Measurements from ENCODE around the gene SNAP47.

The SNAP47 gene

DNA sequence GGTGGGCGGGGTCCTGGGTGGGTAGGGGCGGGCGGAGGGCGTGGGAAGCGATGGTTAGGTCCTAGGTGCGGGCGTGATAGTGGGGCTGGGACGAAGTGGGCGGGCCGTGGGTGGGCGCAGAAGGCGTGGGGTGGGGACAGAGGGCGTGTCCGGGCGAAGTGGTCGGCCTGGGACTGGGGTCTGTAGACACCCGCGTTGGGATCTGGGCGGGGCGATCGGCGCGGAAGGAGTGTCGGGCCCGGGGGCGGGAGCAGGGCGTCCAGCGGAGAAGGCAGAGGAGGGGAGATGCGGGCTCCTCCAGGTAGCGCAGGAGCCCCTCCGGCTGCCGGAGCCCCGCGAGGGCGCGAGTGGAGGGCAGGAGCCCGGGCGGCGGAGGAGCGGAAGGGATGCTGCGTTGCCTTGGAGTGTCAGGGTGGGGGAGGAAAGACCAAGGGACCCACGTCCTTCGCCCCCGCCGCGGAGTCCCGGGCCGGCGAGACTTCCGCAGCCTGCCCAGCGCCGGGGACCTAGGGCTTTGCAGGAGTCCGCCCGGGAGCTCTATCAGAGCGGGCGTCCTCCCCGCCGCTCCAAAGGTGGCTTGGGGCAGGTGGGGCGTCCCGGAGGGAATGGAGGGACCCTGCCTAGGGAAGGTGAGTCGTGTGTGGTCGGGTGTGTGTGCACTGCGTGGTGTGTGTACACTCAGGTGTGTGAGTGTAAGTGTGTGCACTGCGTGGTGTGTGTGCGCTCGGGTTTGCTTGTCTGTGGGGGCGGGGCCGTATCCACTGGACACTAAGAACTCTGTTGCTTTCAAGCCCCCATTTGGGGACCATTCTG lies 53.2 kb downstream of the SNAP47 start:
- Mint-ChIP-seq H3K9me3 (no peaks in the 10 kb centered on the region), H3K4me1 (peaks cover 13% of the 10 kb centered on the region), H3K27ac (ENCODE audit: low read depth) (peak overlapping the region; percentile 62), H3K27me3 (no peaks in the 10 kb centered on the region), H3K4me3 (peak overlapping the region; percentile 77), H3K36me3 (ENCODE audit: insufficient read depth) (peaks cover 5% of the 10 kb centered on the region)
- peak; percentile 55 to 62 for DNase-seq (ENCODE audit: low spot score in 2 of 2)
- peak; percentile 56 for ATAC-seq (replicated peaks; ENCODE audit: extremely low read depth, poor library complexity, severe bottlenecking)

DNA sequence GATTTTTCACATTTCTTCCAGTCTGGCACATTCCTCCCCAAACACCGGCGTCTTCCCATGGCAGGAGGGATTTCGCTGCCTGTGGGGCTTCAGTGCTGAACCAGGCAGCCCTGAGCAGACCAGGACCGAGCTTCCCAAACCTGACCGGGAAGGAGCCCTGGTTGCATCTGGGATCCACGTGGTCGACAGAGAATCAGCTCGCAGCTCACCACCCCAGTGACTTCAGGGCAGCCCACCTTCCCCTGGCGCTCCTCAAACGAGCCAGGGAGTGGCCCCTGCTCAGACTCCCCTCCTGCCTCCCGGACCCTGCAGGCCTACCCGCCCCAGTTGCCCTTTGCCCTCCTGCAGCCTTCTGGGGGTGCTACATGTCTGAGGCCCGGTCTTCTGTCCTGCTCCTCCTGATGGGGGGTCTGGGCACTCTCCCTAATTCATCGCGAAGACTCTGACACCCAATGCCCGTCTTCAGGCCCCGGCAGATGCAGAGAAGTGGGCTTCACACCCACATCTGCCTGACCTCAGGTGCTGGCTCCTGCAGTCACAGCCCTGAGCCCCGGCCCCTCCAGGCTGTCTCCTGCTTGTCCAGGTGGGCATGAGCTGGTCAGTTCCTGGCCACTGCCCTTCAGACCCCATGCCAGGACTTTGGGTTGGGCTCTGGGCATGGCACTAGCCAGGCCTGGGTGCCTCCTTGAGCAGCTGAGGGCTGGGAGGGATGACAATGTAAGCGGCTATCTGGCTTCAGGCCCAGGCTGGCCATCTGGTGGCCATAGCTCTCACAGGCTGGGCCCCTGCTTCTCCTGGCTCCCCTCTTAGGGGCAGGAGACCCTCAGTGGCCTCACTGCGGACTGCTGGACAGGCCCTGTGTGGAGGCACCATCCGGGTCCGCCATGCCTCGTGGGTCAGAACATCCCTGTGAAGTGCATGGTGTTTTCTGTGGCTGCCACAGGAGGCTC lies 54.1 kb downstream of the SNAP47 start:
- DNase-seq (ENCODE audit: low spot score in 2 of 2), result no peak
- no peak overlapping the region for H3K27ac Mint-ChIP-seq (ENCODE audit: low read depth)
- H3K4me1 Mint-ChIP-seq, result peaks cover 13% of the 10 kb centered on the region
- H3K27me3 Mint-ChIP-seq, result no peaks in the 10 kb centered on the region
- peaks cover 5% of the 10 kb centered on the region for H3K36me3 Mint-ChIP-seq (ENCODE audit: insufficient read depth)
- H3K4me3 Mint-ChIP-seq, result peak overlapping the region; percentile 77
- ATAC-seq (replicated peaks; ENCODE audit: extremely low read depth, poor library complexity, severe bottlenecking), result no peak
- H3K9me3 Mint-ChIP-seq, result no peaks in the 10 kb centered on the region

DNA sequence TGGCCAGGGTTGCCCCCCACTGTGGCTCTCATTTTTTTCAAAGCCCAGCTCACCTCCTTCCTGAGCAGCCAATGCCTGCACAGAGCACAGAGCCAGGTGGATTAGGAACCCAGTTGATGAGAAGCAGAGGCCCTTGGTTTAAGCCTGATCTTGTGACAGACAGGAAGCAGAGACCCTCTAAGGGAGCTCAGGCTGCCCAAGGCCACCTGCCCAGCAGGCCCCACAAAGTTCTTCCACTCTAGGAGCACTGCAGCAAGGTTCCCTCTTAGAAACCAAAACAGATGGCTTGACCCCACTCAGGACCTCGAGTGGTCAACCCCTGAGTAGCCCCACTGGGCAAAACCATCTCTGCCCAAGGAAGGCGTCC lies 54.8 kb downstream of the SNAP47 start:
- Mint-ChIP-seq H3K36me3 (ENCODE audit: insufficient read depth) (peaks cover 5% of the 10 kb centered on the region), H3K4me1 (peaks cover 13% of the 10 kb centered on the region), H3K4me3 (peak overlapping the region; percentile 77), H3K9me3 (no peaks in the 10 kb centered on the region), H3K27me3 (no peaks in the 10 kb centered on the region), H3K27ac (ENCODE audit: low read depth) (no peak overlapping the region)
- DNase-seq (ENCODE audit: low spot score in 2 of 2), result no peak
- no peak for ATAC-seq (replicated peaks; ENCODE audit: extremely low read depth, poor library complexity, severe bottlenecking)

DNA sequence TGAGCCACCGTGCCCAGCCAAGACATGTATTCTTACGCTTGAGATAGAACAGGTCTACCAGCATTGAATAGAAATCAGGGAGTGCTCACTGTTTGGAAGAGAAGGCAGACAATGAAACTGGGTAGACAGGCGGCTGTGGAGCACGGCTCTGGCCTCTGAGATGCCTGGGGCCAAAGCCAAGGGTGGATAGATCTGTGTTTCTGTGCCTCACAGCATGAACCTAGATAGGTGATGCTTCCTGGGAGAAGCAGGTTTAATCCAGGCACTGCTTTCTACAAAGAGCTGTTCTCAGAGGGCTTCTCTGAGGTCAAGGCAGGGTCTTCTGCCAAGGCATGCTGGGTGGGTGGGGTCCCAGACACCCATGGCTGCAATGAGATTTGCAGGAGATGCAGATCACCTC lies 55.6 kb downstream of the SNAP47 start:
- no peaks in the 10 kb centered on the region for H3K27me3 Mint-ChIP-seq
- DNase-seq (ENCODE audit: low spot score in 2 of 2) (no peak), ATAC-seq (replicated peaks; ENCODE audit: extremely low read depth, poor library complexity, severe bottlenecking) (no peak)
- H3K9me3 Mint-ChIP-seq, result no peaks in the 10 kb centered on the region
- no peak overlapping the region for H3K27ac Mint-ChIP-seq (ENCODE audit: low read depth)
- H3K36me3 Mint-ChIP-seq (ENCODE audit: insufficient read depth), result peaks cover 5% of the 10 kb centered on the region
- H3K4me1 Mint-ChIP-seq, result peaks cover 13% of the 10 kb centered on the region
- no peak overlapping the region for H3K4me3 Mint-ChIP-seq

DNA sequence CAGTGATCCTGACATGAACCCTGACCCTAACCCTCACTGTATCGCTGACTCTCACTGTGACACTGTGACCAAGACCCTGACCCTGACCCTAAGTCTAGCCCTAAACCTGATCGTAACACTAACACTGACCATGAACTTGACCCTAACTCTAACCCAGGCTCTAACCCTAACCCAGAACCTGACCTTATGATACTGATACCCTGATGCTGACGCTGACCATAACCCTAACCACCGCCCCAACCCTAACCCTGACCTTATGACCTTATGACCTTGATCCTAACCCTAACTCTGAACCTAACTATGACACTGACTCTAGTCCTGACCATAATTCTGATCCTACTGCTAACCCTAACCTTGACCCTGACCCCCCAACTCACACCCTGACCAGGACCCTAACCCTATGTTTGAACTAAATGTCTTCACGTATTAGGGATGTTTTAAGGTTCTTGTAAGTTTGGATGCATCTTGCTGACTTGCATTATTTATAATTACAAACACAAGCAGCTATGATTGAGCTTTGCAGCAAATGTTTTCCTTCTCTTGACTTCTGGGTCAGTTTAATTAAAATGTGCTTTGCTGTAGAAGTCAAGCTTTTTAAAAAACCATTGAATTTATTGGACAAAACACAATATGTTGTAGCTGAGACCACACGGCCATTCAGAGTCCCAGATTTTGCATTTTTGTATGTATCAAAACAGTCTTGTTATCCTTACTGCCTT lies 56.3 kb downstream of the SNAP47 start:
- Mint-ChIP-seq H3K27me3 (no peaks in the 10 kb centered on the region), H3K9me3 (no peaks in the 10 kb centered on the region), H3K4me1 (peaks cover 13% of the 10 kb centered on the region), H3K27ac (ENCODE audit: low read depth) (no peak overlapping the region), H3K4me3 (no peak overlapping the region), H3K36me3 (ENCODE audit: insufficient read depth) (peaks cover 5% of the 10 kb centered on the region)
- no peak for DNase-seq (ENCODE audit: low spot score in 2 of 2)
- no peak for ATAC-seq (replicated peaks; ENCODE audit: extremely low read depth, poor library complexity, severe bottlenecking)

DNA sequence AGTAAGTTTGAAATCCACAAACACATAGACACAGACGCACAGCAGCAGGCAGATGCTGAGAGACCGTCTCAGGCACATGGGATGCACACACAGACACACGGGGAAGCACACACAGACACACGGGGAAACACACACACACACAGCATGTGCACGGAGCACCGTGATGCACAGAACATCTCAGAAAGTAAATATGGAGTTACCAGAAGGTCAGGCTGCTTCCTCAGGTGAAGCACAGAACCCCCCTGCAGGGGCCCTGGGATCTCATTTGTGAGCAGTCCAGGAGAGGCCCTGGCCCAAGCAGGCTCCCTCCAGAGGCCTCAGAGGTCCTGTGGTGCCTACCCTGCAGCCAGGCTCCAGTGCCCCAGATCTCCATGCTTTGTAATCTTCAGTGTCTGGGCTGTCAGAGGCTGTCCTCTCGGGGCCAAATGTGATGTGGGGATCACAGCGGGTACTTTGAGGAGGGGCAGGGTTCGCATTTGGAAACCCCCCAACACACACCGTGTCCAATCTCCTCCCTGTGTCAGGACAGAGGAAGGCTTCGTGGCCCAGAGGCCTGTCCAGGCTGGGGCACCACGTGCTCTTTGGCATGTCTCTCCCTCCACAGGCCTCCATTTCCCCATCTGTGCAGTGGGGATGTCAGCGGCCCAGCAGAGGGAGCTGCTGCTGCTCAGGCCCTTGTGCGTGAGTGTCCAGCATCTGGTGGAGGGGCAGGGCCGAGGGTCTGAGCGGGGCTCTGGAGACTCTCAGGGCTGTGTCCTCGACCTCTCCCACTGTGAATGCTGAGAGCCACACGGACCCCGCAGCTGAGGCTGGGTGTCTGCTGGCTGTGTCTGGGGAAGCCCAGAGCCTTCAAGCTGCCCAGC lies 57.2 kb downstream of the SNAP47 start:
- H3K4me1 Mint-ChIP-seq, result peaks cover 6% of the 10 kb centered on the region
- H3K27ac Mint-ChIP-seq (ENCODE audit: low read depth), result no peak overlapping the region
- no peaks in the 10 kb centered on the region for H3K9me3 Mint-ChIP-seq
- H3K27me3 Mint-ChIP-seq, result no peaks in the 10 kb centered on the region
- DNase-seq (ENCODE audit: low spot score in 2 of 2) (no peak), ATAC-seq (replicated peaks; ENCODE audit: extremely low read depth, poor library complexity, severe bottlenecking) (no peak)
- H3K36me3 Mint-ChIP-seq (ENCODE audit: insufficient read depth), result peaks cover 5% of the 10 kb centered on the region
- no peak overlapping the region for H3K4me3 Mint-ChIP-seq

DNA sequence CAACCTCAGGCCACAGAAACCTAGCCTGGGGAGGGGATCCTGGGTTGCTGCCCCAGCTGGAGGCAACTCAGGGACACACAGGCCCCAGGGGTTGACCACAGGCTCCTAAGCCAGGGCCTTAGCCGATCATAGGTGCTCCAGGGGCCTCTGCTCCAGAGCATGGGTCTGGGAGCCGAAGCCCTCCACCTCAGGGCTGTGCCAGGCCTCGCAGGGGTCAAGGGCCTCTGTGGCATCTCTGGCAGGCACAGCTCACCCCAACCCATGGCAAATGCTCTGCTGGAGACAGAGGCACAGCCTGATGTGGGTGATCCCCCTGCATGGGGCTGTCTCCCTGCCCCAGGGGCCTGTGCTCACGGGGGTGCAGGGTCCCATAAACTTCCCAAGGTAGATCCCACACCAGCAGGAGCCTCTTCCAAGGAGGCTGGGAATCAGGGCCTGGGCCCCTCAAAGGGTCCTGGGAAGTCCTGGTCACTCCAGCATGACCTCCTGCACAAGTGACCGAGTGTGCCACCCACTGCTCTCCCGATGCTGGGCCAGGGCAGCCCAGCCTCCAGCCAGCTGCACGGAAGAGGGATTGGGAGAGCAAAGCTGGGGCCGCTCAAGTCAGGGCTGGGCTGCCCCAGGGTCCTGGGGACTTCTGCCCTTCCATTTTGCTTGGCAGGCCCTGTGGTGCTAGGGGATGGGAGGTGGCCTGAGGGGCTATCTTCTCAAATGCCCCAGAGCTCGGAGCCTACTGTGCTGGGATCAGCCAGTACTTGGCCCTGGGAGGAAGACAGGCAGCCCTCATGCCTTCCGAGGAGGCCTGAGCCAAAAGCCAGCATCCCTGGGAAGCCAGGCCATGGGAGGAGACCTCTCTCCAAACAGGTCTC lies 58.1 kb downstream of the SNAP47 start:
- H3K4me1 Mint-ChIP-seq, result peaks cover 4% of the 10 kb centered on the region
- H3K36me3 Mint-ChIP-seq (ENCODE audit: insufficient read depth), result peaks cover 1% of the 10 kb centered on the region
- DNase-seq (ENCODE audit: low spot score in 2 of 2), result no peak
- no peaks in the 10 kb centered on the region for H3K9me3 Mint-ChIP-seq
- no peaks in the 10 kb centered on the region for H3K27me3 Mint-ChIP-seq
- H3K4me3 Mint-ChIP-seq, result no peak overlapping the region
- no peak overlapping the region for H3K27ac Mint-ChIP-seq (ENCODE audit: low read depth)
- no peak for ATAC-seq (replicated peaks; ENCODE audit: extremely low read depth, poor library complexity, severe bottlenecking)

DNA sequence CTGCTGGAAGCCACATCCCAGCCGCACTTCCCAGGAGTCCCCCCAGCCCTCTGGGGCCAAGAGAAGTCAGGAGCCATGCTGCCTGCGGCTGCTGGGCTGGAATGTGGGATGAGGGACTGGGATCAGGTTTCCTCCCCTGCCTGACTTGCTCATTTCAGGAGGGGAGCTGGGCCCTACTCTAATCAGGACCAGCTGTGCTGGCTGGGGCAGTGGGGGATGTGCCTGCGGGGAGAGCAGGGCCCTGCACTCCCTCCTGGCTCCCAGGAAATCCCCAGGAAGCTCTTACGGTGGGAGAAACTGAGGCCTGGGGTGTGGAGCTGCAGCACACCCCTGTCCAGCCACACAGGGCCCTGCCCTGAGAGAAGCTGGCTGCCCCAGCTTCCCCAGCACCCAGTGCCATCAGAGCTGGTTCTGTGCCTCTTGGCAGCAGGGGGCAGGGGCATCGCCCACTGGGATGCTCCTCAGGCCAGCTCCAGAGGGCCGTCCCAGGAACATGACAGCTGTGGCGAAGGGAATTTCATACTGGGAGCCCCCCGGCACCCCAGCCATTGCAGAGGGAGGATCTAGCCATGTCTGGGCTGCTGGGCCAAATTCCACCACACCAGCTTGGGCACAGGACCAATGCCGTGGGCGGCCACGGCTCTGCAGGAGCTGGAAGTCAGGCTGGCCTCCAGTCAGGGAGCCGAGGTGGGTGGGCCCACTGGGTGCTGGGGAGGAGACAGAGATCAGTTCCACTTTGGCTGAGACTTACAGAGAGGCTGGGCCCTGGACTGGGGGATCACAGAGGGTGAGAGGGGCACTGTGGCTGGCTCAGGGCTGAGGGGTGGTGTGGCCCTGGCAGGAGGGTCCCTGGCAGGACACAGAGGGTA lies 58.9 kb downstream of the SNAP47 start:
- DNase-seq (ENCODE audit: low spot score in 2 of 2), result no peak
- H3K36me3 Mint-ChIP-seq (ENCODE audit: insufficient read depth), result peaks cover 1% of the 10 kb centered on the region

DNA sequence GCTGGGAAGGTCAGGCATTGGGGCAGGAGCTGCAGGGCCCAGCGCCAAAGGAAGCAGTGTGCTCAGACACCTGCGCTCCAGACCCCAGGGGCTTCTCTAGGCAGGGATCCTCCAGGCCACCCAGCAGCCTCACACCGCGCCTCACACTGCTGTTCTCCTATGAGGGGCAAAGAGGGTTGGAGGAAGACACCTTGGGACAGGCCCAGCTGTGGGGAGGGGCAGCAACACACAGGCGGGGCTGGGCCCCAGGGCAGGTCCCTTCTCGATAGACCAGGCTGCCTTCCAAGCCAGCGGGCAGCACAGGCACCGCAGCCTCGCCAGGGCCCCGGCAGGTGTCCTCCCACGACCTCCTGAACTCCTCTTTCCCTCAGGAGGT lies 59.6 kb downstream of the SNAP47 start:
- H3K27ac Mint-ChIP-seq (ENCODE audit: low read depth), result no peak overlapping the region

More for the DNA sequence above, 58.9 kb downstream of the SNAP47 start:
- peaks cover 4% of the 10 kb centered on the region for H3K4me1 Mint-ChIP-seq
- no peaks in the 10 kb centered on the region for H3K27me3 Mint-ChIP-seq
- no peak overlapping the region for H3K4me3 Mint-ChIP-seq
- no peak for ATAC-seq (replicated peaks; ENCODE audit: extremely low read depth, poor library complexity, severe bottlenecking)
- H3K9me3 Mint-ChIP-seq, result no peaks in the 10 kb centered on the region
- H3K27ac Mint-ChIP-seq (ENCODE audit: low read depth), result no peak overlapping the region

DNA sequence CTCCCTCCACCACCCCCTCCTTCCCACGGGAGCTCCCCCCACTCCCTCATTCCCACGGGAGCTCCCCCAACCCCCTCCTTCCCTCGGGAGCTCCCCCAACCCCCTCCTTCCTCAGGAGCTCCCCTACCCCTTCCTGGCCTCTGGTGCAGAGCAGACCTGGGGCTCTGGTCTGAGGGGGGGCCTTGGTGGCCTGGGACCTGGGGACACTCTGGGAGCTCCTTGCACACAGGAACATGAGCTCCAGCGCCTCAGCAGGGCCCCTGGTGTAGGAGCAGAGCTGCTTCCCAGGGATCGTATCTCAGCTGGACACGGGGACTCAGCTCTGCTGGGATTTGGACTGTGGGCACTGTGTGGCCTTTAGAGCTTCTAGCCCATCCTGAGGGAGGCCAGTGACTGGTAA lies 60.5 kb downstream of the SNAP47 start:
- H3K4me3 Mint-ChIP-seq, result no peak overlapping the region
- DNase-seq (ENCODE audit: low spot score in 2 of 2), result no peak
- H3K27ac Mint-ChIP-seq (ENCODE audit: low read depth), result no peak overlapping the region
- no peaks in the 10 kb centered on the region for H3K9me3 Mint-ChIP-seq
- H3K36me3 Mint-ChIP-seq (ENCODE audit: insufficient read depth), result peaks cover 1% of the 10 kb centered on the region
- no peak for ATAC-seq (replicated peaks; ENCODE audit: extremely low read depth, poor library complexity, severe bottlenecking)
- no peaks in the 10 kb centered on the region for H3K4me1 Mint-ChIP-seq
- no peaks in the 10 kb centered on the region for H3K27me3 Mint-ChIP-seq

More for the DNA sequence above, 59.6 kb downstream of the SNAP47 start:
- ATAC-seq (replicated peaks; ENCODE audit: extremely low read depth, poor library complexity, severe bottlenecking) (no peak), DNase-seq (ENCODE audit: low spot score in 2 of 2) (no peak)
- no peaks in the 10 kb centered on the region for H3K9me3 Mint-ChIP-seq
- H3K27me3 Mint-ChIP-seq, result no peaks in the 10 kb centered on the region
- no peak overlapping the region for H3K4me3 Mint-ChIP-seq
- no peaks in the 10 kb centered on the region for H3K4me1 Mint-ChIP-seq
- peaks cover 1% of the 10 kb centered on the region for H3K36me3 Mint-ChIP-seq (ENCODE audit: insufficient read depth)

Data from central memory CD8-positive, alpha-beta T cell (primary cell).